ENCODE data around the gene STMN3. TPM values are rescaled to one million over a fixed set of nuclear protein-coding genes. Genes with fewer than 3 reads are reported as not detected.
"Not testable (repeated sequence)": the region's sequence is repeated elsewhere in the genome, so short reads cannot be mapped to it uniquely, and the experiment has no call there.

STMN3 gene
- total RNA-seq, 4 donors from 2014 or later, result 14.2 to 20.7 (median 17.0) TPM

DNA sequence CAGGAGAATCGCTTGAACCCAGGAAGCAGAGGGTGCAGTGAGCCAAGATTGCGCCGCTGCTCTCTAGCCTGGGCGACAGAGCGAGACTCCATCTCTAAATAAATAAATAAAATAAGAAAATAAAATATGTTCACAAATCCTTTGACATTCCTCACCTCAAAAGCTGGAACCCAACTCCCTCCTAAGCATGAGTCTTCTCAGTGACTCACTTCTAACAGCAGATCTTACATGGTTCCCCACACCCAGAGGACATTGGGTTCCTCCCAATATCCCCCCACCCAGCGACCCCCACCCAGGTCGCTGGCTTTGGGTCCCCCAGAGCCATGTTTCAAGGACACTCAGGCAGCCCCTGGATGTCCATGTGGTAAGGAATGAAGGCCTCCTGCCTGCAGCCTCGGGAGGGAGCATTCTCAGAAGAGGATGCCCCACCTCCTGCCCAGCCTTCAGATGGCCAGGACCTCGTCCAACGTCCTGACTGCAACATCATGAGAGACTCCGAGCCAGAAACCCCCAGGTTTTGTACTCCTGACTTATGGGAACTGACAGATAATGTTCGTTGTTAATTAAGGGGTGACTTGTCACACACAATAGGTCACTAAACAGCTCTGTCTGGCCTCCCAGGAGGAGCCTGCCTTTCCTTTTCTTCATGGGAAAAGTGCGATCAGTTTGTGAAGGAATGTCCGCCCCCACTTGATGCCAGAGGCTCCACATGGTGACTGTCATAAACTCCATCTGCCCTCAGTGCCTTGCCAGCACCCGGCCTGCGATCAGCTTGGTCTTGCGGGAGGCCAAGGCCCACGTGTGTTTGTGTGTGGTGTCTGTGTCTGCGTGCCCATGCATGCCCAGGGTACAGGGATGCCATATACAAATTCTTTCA lies 16.2 kb downstream of the STMN3 start:
- Histone ChIP-seq H3K4me3 (no peak overlapping the region), H3K4me1 (peaks cover 22% of the 10 kb centered on the region), H3K9me3 (no peaks in the 10 kb centered on the region), H3K27ac (no peak overlapping the region), H3K27me3 (no peaks in the 10 kb centered on the region), H3K36me3 (no peaks in the 10 kb centered on the region)
- DNase-seq (ENCODE audit: low spot score in 2 of 2), result no peak
- TF ChIP-seq, protein P1, sequence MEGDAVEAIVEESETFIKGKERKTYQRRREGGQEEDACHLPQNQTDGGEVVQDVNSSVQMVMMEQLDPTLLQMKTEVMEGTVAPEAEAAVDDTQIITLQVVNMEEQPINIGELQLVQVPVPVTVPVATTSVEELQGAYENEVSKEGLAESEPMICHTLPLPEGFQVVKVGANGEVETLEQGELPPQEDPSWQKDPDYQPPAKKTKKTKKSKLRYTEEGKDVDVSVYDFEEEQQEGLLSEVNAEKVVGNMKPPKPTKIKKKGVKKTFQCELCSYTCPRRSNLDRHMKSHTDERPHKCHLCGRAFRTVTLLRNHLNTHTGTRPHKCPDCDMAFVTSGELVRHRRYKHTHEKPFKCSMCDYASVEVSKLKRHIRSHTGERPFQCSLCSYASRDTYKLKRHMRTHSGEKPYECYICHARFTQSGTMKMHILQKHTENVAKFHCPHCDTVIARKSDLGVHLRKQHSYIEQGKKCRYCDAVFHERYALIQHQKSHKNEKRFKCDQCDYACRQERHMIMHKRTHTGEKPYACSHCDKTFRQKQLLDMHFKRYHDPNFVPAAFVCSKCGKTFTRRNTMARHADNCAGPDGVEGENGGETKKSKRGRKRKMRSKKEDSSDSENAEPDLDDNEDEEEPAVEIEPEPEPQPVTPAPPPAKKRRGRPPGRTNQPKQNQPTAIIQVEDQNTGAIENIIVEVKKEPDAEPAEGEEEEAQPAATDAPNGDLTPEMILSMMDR (IDR thresholded peaks at IDR 0.05), result no peak
- TF ChIP-seq POLR2A (IDR thresholded peaks at IDR 0.05), result no peak
- no peak for TF ChIP-seq EP300 (IDR thresholded peaks at IDR 0.05)
- TF ChIP-seq POLR2AphosphoS5 (IDR thresholded peaks at IDR 0.05), result no peak
- WGBS, result 55% methylated on average over 15 of the region's 19 CpGs

DNA sequence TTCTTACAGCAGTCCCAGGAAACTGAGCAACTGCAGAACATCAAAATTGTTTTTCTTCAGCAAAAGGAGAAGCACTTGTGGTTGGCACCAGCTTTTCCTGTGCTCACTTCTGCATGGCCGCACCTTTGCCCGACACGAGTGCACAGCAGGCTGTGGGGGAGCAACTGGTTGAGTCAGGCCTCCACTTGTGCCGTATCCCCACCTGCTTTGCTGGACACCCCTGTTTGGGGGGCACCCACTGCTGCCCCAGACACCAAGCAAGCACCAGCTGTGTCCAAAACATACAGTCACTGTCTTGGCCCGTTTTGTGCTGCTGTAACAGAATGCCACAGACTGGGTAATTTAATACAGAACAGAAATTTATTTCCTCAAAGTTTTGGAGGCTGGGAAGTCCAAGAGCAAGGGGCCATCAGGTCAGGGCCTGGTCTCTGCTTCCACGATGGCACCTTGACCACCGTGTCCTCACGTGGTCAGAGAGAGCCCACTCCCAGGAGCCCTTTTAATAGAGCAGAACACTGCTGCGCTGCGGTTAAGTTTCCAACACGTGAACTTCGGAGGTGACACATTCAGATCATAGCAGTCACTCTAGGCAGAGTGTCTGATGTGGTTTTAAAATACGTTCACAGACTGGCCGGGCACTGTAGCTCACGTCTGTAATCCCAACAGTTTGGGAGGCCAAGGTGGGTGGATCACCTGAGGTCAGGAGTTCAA lies 17.6 kb downstream of the STMN3 start:
- H3K4me3 ChIP-seq, result no peak overlapping the region
- H3K4me1 ChIP-seq, result peaks cover 24% of the 10 kb centered on the region
- no peak overlapping the region for H3K27ac ChIP-seq
- no peaks in the 10 kb centered on the region for H3K9me3 ChIP-seq
- WGBS, result 87% methylated on average over 15 of the region's 15 CpGs
- no peaks in the 10 kb centered on the region for H3K36me3 ChIP-seq
- TF ChIP-seq, protein P1 (IDR thresholded peaks at IDR 0.05), result no peak
- TF ChIP-seq POLR2A (IDR thresholded peaks at IDR 0.05) (no peak), EP300 (IDR thresholded peaks at IDR 0.05) (no peak), POLR2AphosphoS5 (IDR thresholded peaks at IDR 0.05) (no peak)
- no peaks in the 10 kb centered on the region for H3K27me3 ChIP-seq
- DNase-seq (ENCODE audit: low spot score in 2 of 2), result no peak

DNA sequence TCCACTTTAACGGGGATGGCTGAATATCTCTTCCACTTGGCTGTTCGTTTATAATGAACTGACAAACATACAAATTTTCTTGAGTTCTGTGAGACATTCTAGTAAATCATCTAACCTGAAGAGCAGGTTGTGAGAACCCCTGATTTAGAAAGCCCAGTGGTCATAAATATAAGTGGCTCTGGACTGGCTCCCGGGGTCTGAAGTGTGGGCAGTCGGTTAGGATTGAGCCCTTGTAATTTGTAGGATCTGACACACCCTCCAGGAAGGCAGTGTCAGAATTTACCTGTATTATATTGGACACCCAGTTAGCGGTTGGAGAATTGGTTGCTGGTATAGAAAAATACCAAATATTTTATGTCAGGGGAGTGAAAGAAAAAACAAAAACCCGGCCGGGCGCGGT lies 19.5 kb downstream of the STMN3 start:
- no peak overlapping the region for H3K27ac ChIP-seq
- H3K27me3 ChIP-seq, result no peaks in the 10 kb centered on the region
- no peak overlapping the region for H3K4me3 ChIP-seq
- no peaks in the 10 kb centered on the region for H3K36me3 ChIP-seq
- no peak for DNase-seq (ENCODE audit: low spot score in 2 of 2)
- TF ChIP-seq POLR2A (IDR thresholded peaks at IDR 0.05) (no peak), POLR2AphosphoS5 (IDR thresholded peaks at IDR 0.05) (no peak), EP300 (IDR thresholded peaks at IDR 0.05) (no peak)
- TF ChIP-seq, protein P1 (IDR thresholded peaks at IDR 0.05), result no peak
- 80% methylated on average over 9 of the region's 9 CpGs for WGBS
- peaks cover 23% of the 10 kb centered on the region for H3K4me1 ChIP-seq
- H3K9me3 ChIP-seq, result no peaks in the 10 kb centered on the region

DNA sequence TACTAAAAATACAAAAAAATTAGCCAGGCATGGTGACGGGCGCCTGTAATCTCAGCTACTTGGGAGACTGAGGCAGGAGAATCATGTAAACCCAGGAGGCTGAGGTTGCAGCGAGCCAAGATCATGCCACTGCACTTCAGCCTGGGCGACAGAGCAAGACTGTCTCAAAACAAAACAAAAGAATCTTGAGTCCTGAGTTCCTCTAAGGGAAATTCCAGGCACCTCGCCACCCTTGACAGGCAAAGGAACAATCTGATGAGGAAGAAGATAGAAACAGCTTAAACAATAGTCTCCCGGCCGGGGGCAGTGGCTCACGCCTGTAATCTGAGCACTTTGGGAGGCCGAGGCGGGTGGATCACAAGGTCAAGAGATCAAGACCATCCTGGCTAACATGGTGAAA lies 21.8 kb downstream of the STMN3 start:
- H3K27ac ChIP-seq; H3K27me3 ChIP-seq; H3K9me3 ChIP-seq; H3K4me3 ChIP-seq; H3K36me3 ChIP-seq; DNase-seq (ENCODE audit: low spot score in 2 of 2): not testable (repeated sequence)
- 56% methylated on average over 10 of the region's 10 CpGs for WGBS
- H3K4me1 ChIP-seq, result peaks cover 25% of the 10 kb centered on the region

DNA sequence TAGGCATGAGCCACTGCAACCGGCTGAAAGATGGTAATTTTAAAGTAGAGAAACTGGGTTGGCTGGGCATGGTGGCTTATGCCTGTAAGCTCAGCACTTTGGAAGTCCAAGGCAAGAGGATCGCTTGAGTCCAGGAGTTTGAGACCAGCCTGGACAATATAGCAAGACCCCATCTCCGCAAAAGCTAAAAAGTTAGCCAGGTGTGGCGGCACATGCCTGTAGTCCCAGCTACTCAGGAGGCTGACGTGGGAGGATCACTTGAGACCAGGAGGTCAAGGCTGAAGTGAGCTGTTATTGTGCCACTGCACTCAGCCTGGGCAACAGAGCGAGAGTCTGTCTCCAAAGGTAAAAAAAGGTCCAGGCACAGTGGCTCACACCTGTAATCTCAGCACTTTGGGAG lies 22.3 kb downstream of the STMN3 start:
- H3K4me1 ChIP-seq, result peaks cover 29% of the 10 kb centered on the region

DNA sequence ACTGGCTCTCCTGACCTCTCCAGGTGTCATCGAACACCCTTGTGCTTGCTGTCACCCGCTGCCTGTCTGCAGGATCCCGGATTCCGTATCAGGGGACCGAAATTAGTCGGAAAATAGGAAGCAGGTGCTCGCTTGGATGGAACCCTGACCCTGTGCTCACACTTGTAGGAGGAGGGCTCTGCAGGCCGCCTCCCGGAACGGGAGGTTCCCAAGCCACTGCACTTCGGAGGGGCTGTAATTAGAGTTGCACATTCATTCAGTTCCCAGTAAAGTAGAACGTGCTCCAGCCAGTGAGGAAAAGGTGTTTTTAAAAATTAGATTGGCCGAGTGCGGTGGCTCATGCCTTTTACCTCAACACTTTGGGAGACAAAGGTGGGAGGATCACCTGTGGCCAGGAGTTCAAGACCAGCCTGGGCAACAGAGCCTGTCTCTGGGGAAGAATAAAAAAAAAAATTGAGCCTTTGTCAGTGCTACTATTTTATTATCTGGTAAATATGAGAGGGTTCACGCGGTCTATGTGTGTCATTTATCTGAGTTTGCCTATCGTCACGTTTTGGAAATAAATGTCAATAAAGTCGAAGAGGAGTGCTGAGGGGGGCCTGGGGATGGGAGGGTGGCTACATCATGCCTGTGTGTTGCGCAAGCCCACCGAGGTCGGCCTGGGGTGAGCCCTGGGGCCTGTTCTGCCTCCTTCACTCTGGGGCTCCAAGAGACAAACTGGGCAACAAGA lies 24.8 kb downstream of the STMN3 start:
- peak overlapping the region; percentile 98 for H3K4me3 ChIP-seq
- H3K27ac ChIP-seq, result peak overlapping the region; percentile 93
- no peaks in the 10 kb centered on the region for H3K9me3 ChIP-seq
- no peak for DNase-seq (ENCODE audit: low spot score in 2 of 2)
- no peaks in the 10 kb centered on the region for H3K36me3 ChIP-seq
- TF ChIP-seq POLR2AphosphoS5 (IDR thresholded peaks at IDR 0.05), result no peak
- TF ChIP-seq, protein P1 (IDR thresholded peaks at IDR 0.05), result no peak
- TF ChIP-seq EP300 (IDR thresholded peaks at IDR 0.05), result no peak
- TF ChIP-seq POLR2A (IDR thresholded peaks at IDR 0.05), result no peak
- H3K27me3 ChIP-seq, result no peaks in the 10 kb centered on the region
- WGBS, result 16% methylated on average over 22 of the region's 22 CpGs
- H3K4me1 ChIP-seq, result peaks cover 34% of the 10 kb centered on the region

More for the DNA sequence above, 22.3 kb downstream of the STMN3 start:
- not testable (repeated sequence) for H3K4me3 ChIP-seq; H3K27ac ChIP-seq; H3K36me3 ChIP-seq; H3K9me3 ChIP-seq; DNase-seq (ENCODE audit: low spot score in 2 of 2); H3K27me3 ChIP-seq
- 92% methylated on average over 6 of the region's 6 CpGs for WGBS
